GM19099 (cell line): Measurements from ENCODE around the gene AOAH.

Source experiments
- POLR2A ChIP-seq: IDR thresholded peaks from 3 replicates; pipeline ENCODE4 v1.6.1; 2011; ENCODE audit warnings: low read depth; ENCODE audit not compliant: insufficient read length; ENCODE audit errors: extremely low read depth

The AOAH gene

GRCh38 chr7:36639826-36640225 is 84.5 kb downstream of the AOAH start:
- TF ChIP-seq POLR2A, result no peak

- TF ChIP-seq POLR2A, result no peak
Observed at GRCh38 chr7:36638586-36639263, 85.6 kb downstream of the AOAH start.

GRCh38 chr7:36638140-36638539 is 86.2 kb downstream of the AOAH start:
- no peak for TF ChIP-seq POLR2A

GRCh38 chr7:36637417-36637816 is 86.9 kb downstream of the AOAH start:
- no peak for TF ChIP-seq POLR2A

GRCh38 chr7:36636126-36636525 is 88.2 kb downstream of the AOAH start:
- TF ChIP-seq POLR2A, result no peak

- TF ChIP-seq POLR2A, result no peak
Observed at GRCh38 chr7:36635091-36635490, 89.2 kb downstream of the AOAH start.

GRCh38 chr7:36633377-36633776 is 90.9 kb downstream of the AOAH start:
- TF ChIP-seq POLR2A, result no peak

GRCh38 chr7:36630112-36630650 is 94.1 kb downstream of the AOAH start:
- TF ChIP-seq POLR2A, result no peak

GRCh38 chr7:36629351-36629750 is 94.9 kb downstream of the AOAH start:
- TF ChIP-seq POLR2A, result no peak

GRCh38 chr7:36627836-36628235 is 96.5 kb downstream of the AOAH start:
- no peak for TF ChIP-seq POLR2A

- no peak for TF ChIP-seq POLR2A
Observed at GRCh38 chr7:36626111-36626510, 98.2 kb downstream of the AOAH start.

- TF ChIP-seq POLR2A, result no peak
Observed at GRCh38 chr7:36625247-36625646, 99.0 kb downstream of the AOAH start.

GRCh38 chr7:36623247-36623646 is 101.0 kb downstream of the AOAH start:
- no peak for TF ChIP-seq POLR2A

GRCh38 chr7:36621396-36621795 is 102.9 kb downstream of the AOAH start:
- no peak for TF ChIP-seq POLR2A

- TF ChIP-seq POLR2A, result no peak
Observed at GRCh38 chr7:36620166-36620708, 104.1 kb downstream of the AOAH start.

GRCh38 chr7:36617408-36617807 is 106.9 kb downstream of the AOAH start:
- TF ChIP-seq POLR2A, result no peak
